ENCODE results near the gene PLAGL2. TPM values are rescaled to one million over a fixed set of nuclear protein-coding genes. Genes with fewer than 3 reads are reported as not detected.

PLAGL2 gene
- total and polyA plus RNA-seq, 3 experiments from 2014 or later = 4.4 to 121 (median 120) TPM

DNA sequence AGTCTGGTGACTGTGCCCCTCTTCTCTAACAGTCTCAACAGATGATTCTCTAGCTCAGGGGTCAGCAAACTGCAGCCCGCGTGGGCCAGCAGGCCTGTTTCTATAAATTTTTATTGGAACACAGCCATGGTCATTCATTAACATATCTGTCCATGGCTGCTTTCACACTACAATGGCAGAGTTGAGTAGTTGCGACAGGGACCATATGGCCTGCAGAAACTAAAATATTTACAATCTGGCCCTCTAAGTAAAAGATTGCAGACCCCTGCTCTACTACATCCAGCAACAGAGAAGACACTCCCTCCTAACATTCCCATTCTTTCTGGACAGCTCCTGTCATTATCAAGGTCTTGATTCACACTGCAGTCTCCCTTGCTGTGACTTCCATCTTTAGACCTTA is 45.2 kb downstream of the PLAGL2 start:
- Mint-ChIP-seq H3K27me3 (peaks cover 0 to 2% of the 10 kb centered on the region in 2 donors), H3K27ac (peak overlapping the region in 2 of 8 donors; percentile 20 to 57), H3K4me3 (no peak overlapping the region), H3K36me3 (peaks cover 3 to 87% (median 27%) of the 10 kb centered on the region in 3 donors), H3K9me3 (no peaks in the 10 kb centered on the region), H3K4me1 (no peaks in the 10 kb centered on the region)
- Histone ChIP-seq H3K4me3 (ENCODE audit: low read length) (no peak overlapping the region), H3K4me1 (ENCODE audit: insufficient read depth, low read length) (no peaks in the 10 kb centered on the region), H3K27ac (ENCODE audit: low read depth, low read length) (no peak overlapping the region), H3K9me3 (ENCODE audit: low read length) (no peaks in the 10 kb centered on the region), H3K36me3 (ENCODE audit: insufficient read depth, low read length) (peaks cover 31% of the 10 kb centered on the region), H3K27me3 (ENCODE audit: insufficient read depth, low read length, poor library complexity, severe bottlenecking) (no peaks in the 10 kb centered on the region)
- CTCF ChIA-PET = no interaction called here
- no peak for DNase-seq
- POLR2A ChIA-PET = no interaction called here

DNA sequence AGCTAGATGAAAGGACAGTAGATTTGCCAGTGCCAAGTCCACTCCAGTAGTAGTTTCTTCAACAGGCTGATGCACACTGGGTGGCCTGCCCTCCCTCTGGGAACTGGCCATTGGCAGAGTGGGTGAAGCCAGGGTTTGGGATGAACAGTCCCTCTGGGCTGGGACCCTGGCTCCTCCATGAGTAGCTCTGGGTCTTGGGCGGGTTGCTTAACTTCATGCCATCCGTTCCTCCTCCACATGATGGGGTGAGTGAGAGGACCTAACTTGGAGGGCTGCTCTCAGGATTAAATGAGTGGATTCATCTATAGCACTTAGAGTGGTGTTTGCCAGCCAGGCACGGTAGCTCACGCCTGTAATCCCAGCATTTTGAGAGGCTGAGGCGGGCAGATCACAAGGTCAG is 47.2 kb downstream of the PLAGL2 start:
- POLR2A ChIA-PET = no interaction called here
- Histone ChIP-seq H3K9me3 (ENCODE audit: low read length) (no peaks in the 10 kb centered on the region), H3K27ac (ENCODE audit: low read depth, low read length) (peak overlapping the region; percentile 6), H3K4me1 (ENCODE audit: insufficient read depth, low read length) (no peaks in the 10 kb centered on the region), H3K27me3 (ENCODE audit: insufficient read depth, low read length, poor library complexity, severe bottlenecking) (no peaks in the 10 kb centered on the region), H3K36me3 (ENCODE audit: insufficient read depth, low read length) (peaks cover 31% of the 10 kb centered on the region), H3K4me3 (ENCODE audit: low read length) (no peak overlapping the region)
- Mint-ChIP-seq H3K9me3 (no peaks in the 10 kb centered on the region), H3K27ac (no peak overlapping the region), H3K4me3 (no peak overlapping the region), H3K36me3 (peaks cover 0 to 79% (median 21%) of the 10 kb centered on the region in 3 donors), H3K27me3 (peaks cover 0 to 2% of the 10 kb centered on the region in 2 donors), H3K4me1 (no peaks in the 10 kb centered on the region)
- CTCF ChIA-PET = no interaction called here
- DNase-seq = peak in 1 of 5 donors; percentile 20

DNA sequence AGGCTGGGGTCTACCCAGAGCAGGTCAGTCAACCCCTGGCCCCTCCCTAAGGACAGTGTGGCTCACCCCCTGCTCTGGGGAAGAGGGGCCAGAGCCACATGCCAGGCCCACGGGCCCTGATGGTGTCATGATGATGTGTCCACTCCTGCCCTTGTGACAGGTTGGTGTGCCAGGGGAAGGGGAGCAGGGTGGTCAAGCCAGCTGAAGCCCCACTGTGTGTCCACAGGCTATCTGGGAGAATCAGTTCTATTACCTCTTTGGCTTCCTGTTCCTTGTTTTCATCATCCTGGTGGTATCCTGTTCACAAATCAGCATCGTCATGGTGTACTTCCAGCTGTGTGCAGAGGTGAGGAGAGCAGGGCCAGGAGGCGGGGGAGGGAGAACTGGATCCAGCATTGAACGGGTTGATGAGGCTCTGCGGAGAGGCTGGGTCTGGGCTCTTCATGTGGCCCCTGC is 47.7 kb downstream of the PLAGL2 start:
- Mint-ChIP-seq H3K4me3 (no peak overlapping the region), H3K4me1 (no peaks in the 10 kb centered on the region), H3K36me3 (peaks cover 0 to 79% (median 21%) of the 10 kb centered on the region in 3 donors), H3K27me3 (peaks cover 0 to 2% of the 10 kb centered on the region in 2 donors), H3K9me3 (no peaks in the 10 kb centered on the region), H3K27ac (peak overlapping the region in 2 of 8 donors; percentile 65 to 78)
- Histone ChIP-seq H3K4me3 (ENCODE audit: low read length) (no peak overlapping the region), H3K27ac (ENCODE audit: low read depth, low read length) (no peak overlapping the region), H3K27me3 (ENCODE audit: insufficient read depth, low read length, poor library complexity, severe bottlenecking) (no peaks in the 10 kb centered on the region), H3K9me3 (ENCODE audit: low read length) (no peaks in the 10 kb centered on the region), H3K4me1 (ENCODE audit: insufficient read depth, low read length) (no peaks in the 10 kb centered on the region), H3K36me3 (ENCODE audit: insufficient read depth, low read length) (peaks cover 31% of the 10 kb centered on the region)
- ChIA-PET POLR2A (no interaction called here), CTCF (no interaction called here)
- DNase-seq = peak in 1 of 5 donors; percentile 16

DNA sequence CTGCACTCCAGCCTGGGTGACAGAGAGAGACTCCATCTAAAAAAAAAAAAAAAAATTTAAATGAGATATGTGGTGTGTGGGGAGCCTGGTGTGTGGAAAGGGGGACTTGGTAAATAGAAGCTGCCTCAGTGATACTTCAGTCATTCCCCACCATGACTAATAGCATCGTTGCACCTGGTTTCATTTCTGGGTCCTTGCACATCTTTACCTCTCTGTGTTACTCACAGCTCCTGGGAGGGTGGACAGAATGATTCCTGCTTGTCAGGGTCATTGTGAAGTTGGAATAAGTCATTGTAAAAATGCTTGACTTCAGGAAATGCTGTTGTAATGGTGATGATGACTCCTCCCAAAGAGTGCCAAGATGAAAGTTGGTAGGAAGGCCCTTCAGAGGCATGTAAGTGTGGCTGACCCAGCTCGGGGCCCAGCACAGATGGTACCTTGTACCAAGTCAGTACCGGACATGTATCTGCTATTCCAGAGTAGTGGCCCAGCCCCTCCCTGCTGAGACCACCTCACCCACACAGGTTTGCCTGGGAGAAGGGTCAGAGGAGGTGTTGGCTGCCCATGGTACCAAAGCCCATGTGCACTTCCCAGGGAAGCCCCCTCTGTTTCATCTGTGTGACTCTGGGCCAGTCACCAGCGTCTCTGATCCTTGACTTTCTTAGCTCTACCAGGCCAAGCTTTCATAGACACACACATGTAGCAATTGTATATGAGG is 48.4 kb downstream of the PLAGL2 start:
- CTCF ChIA-PET = no interaction called here

DNA sequence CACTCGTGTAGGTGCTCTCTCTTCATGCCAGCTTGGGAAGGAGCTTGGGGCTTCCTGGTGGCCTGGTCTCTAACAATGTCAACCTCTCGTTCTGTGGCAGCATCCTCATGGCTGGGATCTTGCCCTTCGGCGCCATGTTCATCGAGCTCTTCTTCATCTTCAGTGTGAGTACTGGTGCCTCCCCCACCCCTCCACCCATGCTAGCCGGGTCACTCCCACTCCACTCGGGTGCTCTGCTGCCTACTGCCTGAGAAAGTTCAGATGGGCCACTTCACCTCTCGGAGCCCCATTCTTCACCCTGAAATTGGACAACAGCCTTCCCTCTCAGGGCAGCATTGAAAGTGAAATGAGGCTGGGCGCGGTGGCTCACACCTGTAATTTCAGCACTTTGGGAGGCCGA is 49.2 kb downstream of the PLAGL2 start:
- no peak overlapping the region for H3K4me3 ChIP-seq (ENCODE audit: low read length)
- ChIA-PET CTCF (no interaction called here), POLR2A (no interaction called here)
- peaks cover 29% of the 10 kb centered on the region for H3K36me3 ChIP-seq (ENCODE audit: insufficient read depth, low read length)
- Mint-ChIP-seq H3K4me3 (no peak overlapping the region), H3K36me3 (peaks cover 0 to 77% (median 23%) of the 10 kb centered on the region in 3 donors), H3K9me3 (no peaks in the 10 kb centered on the region), H3K27ac (no peak overlapping the region), H3K4me1 (no peaks in the 10 kb centered on the region), H3K27me3 (peaks cover 0 to 2% of the 10 kb centered on the region in 2 donors)
- no peaks in the 10 kb centered on the region for H3K27me3 ChIP-seq (ENCODE audit: insufficient read depth, low read length, poor library complexity, severe bottlenecking)
- no peaks in the 10 kb centered on the region for H3K4me1 ChIP-seq (ENCODE audit: insufficient read depth, low read length)
- no peak overlapping the region for H3K27ac ChIP-seq (ENCODE audit: low read depth, low read length)
- peak in 1 of 5 donors; percentile 20 for DNase-seq
- H3K9me3 ChIP-seq (ENCODE audit: low read length) = no peaks in the 10 kb centered on the region

More for the DNA sequence above, 48.4 kb downstream of the PLAGL2 start:
- no peak overlapping the region for H3K27ac ChIP-seq (ENCODE audit: low read depth, low read length)
- POLR2A ChIA-PET = no interaction called here
- H3K9me3 ChIP-seq (ENCODE audit: low read length) = no peaks in the 10 kb centered on the region
- peak in 1 of 5 donors; percentile 16 for DNase-seq
- H3K27me3 ChIP-seq (ENCODE audit: insufficient read depth, low read length, poor library complexity, severe bottlenecking) = no peaks in the 10 kb centered on the region
- H3K36me3 ChIP-seq (ENCODE audit: insufficient read depth, low read length) = peaks cover 24% of the 10 kb centered on the region
- Mint-ChIP-seq H3K27me3 (peaks cover 0 to 2% of the 10 kb centered on the region in 2 donors), H3K9me3 (no peaks in the 10 kb centered on the region), H3K27ac (peak overlapping the region in 3 of 8 donors; percentile 61 to 78 (median 65)), H3K36me3 (peaks cover 0 to 75% (median 21%) of the 10 kb centered on the region in 3 donors), H3K4me1 (no peaks in the 10 kb centered on the region), H3K4me3 (no peak overlapping the region)
- H3K4me3 ChIP-seq (ENCODE audit: low read length) = no peak overlapping the region
- H3K4me1 ChIP-seq (ENCODE audit: insufficient read depth, low read length) = no peaks in the 10 kb centered on the region

DNA sequence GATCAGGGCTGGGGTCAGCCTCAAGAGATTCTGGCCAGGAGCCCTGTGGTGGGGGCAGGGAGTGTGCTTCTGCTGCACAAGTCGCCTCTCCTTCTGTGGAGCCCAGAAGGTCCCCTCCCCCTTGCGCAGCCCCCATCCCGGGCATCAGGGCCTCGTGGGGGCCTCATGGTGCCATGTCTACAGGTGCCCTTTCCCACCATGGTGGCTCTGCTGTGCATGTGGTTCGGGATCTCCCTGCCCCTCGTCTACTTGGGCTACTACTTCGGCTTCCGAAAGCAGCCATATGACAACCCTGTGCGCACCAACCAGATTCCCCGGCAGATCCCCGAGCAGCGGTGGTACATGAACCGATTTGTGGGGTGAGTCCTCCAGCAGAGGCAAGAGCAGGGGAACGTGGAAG is 49.9 kb downstream of the PLAGL2 start:
- peak in 1 of 5 donors; percentile 40 for DNase-seq

DNA sequence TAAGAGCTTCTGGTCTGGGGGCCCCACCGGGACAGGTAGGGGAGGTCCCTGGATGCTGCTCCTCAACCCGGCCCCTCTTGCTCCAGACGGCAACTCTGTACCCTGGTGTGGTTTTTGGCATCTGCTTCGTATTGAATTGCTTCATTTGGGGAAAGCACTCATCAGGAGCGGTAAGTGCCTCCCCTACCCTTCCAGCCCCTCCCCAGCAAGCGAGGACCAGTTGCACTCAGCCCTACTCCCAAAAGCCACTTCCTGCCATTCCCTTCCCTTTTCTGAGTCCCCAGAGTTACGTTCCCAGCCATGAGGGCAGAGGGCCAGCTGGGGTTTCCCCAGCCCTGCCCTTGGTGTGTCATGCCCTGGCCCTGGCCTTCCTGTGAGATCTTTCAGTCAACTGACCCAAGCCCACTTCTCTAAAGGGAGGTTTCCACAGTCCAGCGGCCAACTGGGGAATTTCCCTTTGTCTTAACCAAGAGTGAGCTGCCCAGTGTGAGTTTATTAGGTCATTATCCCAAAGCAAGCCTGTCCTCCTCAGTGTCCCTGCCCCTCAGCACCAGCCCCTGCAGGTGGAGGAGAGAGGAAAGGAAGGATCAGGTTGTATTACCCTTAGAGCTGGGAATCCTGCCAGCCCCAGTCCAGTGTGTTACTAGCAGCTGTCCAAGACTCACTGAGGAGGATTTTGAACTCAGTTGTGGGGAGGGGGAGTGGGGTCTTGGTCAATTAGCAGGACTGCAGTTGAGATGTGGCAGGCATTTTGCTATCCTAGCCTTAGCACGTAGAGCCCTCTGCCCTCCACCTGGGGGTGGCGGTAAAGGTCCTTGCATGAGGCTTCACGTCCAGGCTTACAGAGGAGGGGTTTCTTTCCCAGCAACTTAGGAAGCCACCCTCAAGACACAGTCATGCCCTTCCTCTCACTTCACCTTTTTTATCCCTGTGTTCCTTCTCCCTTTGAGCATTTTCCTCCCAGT is 52.2 kb downstream of the PLAGL2 start:
- Histone ChIP-seq H3K4me1 (ENCODE audit: insufficient read depth, low read length) (no peaks in the 10 kb centered on the region), H3K27ac (ENCODE audit: low read depth, low read length) (no peak overlapping the region), H3K9me3 (ENCODE audit: low read length) (no peaks in the 10 kb centered on the region), H3K27me3 (ENCODE audit: insufficient read depth, low read length, poor library complexity, severe bottlenecking) (no peaks in the 10 kb centered on the region), H3K36me3 (ENCODE audit: insufficient read depth, low read length) (peaks cover 31% of the 10 kb centered on the region), H3K4me3 (ENCODE audit: low read length) (no peak overlapping the region)
- H3K9me3 Mint-ChIP-seq = no peaks in the 10 kb centered on the region
- peak in 1 of 5 donors; percentile 6 for DNase-seq
- CTCF ChIA-PET = interaction anchor here (0.8 kb wide), 1 partner anchor 623 kb away, joined by 3 read pairs; no protein-coding TSS in a partner anchor
- peaks cover 0 to 78% (median 12%) of the 10 kb centered on the region in 3 donors for H3K36me3 Mint-ChIP-seq
- no peaks in the 10 kb centered on the region for H3K27me3 Mint-ChIP-seq
- peak overlapping the region in 6 of 8 donors; percentile 23 to 74 (median 35) for H3K27ac Mint-ChIP-seq
- H3K4me3 Mint-ChIP-seq = peak overlapping the region in 1 of 7 donors; percentile 72
- no peaks in the 10 kb centered on the region for H3K4me1 Mint-ChIP-seq
- POLR2A ChIA-PET = no interaction called here

More for the DNA sequence above, 49.9 kb downstream of the PLAGL2 start:
- no peak overlapping the region for H3K4me3 Mint-ChIP-seq
- H3K27me3 ChIP-seq (ENCODE audit: insufficient read depth, low read length, poor library complexity, severe bottlenecking) = no peaks in the 10 kb centered on the region
- H3K27ac Mint-ChIP-seq = peak overlapping the region in 1 of 8 donors; percentile 76
- no peaks in the 10 kb centered on the region for H3K9me3 ChIP-seq (ENCODE audit: low read length)
- H3K27ac ChIP-seq (ENCODE audit: low read depth, low read length) = no peak overlapping the region
- peaks cover 34% of the 10 kb centered on the region for H3K36me3 ChIP-seq (ENCODE audit: insufficient read depth, low read length)
- H3K36me3 Mint-ChIP-seq = peaks cover 0 to 80% (median 21%) of the 10 kb centered on the region in 3 donors
- H3K4me1 Mint-ChIP-seq = no peaks in the 10 kb centered on the region
- H3K4me3 ChIP-seq (ENCODE audit: low read length) = no peak overlapping the region
- H3K9me3 Mint-ChIP-seq = no peaks in the 10 kb centered on the region
- peaks cover 0 to 2% of the 10 kb centered on the region in 2 donors for H3K27me3 Mint-ChIP-seq
- CTCF ChIA-PET = no interaction called here
- H3K4me1 ChIP-seq (ENCODE audit: insufficient read depth, low read length) = no peaks in the 10 kb centered on the region
- POLR2A ChIA-PET = no interaction called here

DNA sequence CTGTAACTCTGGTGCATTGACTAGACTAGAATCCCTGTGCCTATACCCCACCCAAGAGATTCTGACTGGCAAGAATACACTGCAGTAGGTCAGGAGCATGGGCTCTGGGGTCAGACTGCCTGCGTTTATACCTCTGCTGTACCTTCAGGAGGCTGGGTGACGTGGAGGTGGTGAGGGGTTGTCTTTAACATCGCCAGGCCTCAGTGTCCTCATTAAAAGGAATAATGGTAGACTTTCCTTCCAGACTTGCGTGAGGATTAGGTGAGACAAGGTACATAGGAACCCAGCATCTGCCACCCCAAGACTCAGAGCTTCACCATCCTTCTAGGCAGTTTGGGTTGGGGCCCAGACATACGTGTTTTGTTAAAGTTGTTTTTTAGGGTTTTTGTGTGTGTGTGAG is 53.8 kb downstream of the PLAGL2 start:
- Mint-ChIP-seq H3K4me3 (no peak overlapping the region), H3K27me3 (no peaks in the 10 kb centered on the region), H3K4me1 (no peaks in the 10 kb centered on the region), H3K9me3 (no peaks in the 10 kb centered on the region), H3K36me3 (peaks cover 0 to 78% (median 13%) of the 10 kb centered on the region in 3 donors), H3K27ac (no peak overlapping the region)
- no peaks in the 10 kb centered on the region for H3K27me3 ChIP-seq (ENCODE audit: insufficient read depth, low read length, poor library complexity, severe bottlenecking)
- no peak overlapping the region for H3K4me3 ChIP-seq (ENCODE audit: low read length)
- H3K4me1 ChIP-seq (ENCODE audit: insufficient read depth, low read length) = no peaks in the 10 kb centered on the region
- no peaks in the 10 kb centered on the region for H3K9me3 ChIP-seq (ENCODE audit: low read length)
- no peak for DNase-seq
- ChIA-PET POLR2A (no interaction called here), CTCF (no interaction called here)
- H3K36me3 ChIP-seq (ENCODE audit: insufficient read depth, low read length) = peaks cover 38% of the 10 kb centered on the region
- no peak overlapping the region for H3K27ac ChIP-seq (ENCODE audit: low read depth, low read length)

Measured in CD8-positive, alpha-beta memory T cell (primary cell).